SK-N-MC (cell line): Measurements from ENCODE around the gene CDH23.

Experiments used
- EZH2 ChIP-seq: fragments of 200-600 bp; sonication (generic); IDR thresholded peaks from one replicate; pipeline ENCODE4 v1.6.1; 2017; ENCODE audit warnings: antibody characterized with exemption
- FOXP2 ChIP-seq: optimal IDR thresholded peaks from 2 replicates; pipeline ENCODE3; 2011; ENCODE audit warnings: mild to moderate bottlenecking, moderate library complexity; ENCODE audit not compliant: insufficient read depth; ENCODE audit errors: extremely low read length, control extremely low read depth
- POLR2AphosphoS5 ChIP-seq: IDR thresholded peaks from 2 replicates; pipeline ENCODE4 v1.6.1; 2012; ENCODE audit warnings: mild to moderate bottlenecking, low read depth, low read length, borderline replicate concordance

- TF ChIP-seq POLR2AphosphoS5: no peak
- no peak for TF ChIP-seq EZH2
- no peak for TF ChIP-seq FOXP2
Observed at GRCh38 chr10:71708897-71709882, 312.5 kb downstream of the CDH23 start.
